Uterus (tissue), 4 donors: ENCODE results near the gene TTC22. TPM values are rescaled to one million over a fixed set of nuclear protein-coding genes. Genes with fewer than 3 reads are reported as not detected.

Experiments
- DNase-seq, 2 donors: peaks; one replicate each; pipeline ENCODE4 v3.0.0-alpha.2; 2019 to 2020
- H3K27ac ChIP-seq, 2 donors: fragments of 200-600 bp; sonication (generic); 1 replicate in 1 of 2; 2 replicates in 1 of 2; pipeline ENCODE4 v1.5.1; 2016 to 2018
- H3K27me3 ChIP-seq, 2 donors: fragments of 200-600 bp; sonication (generic); one replicate each; pipeline ENCODE4 v1.5.1; 2018 to 2019; ENCODE audit warnings: control low read depth in 1 of 2
- H3K36me3 ChIP-seq, 2 donors: fragments of 200-600 bp; sonication (generic); one replicate each; pipeline ENCODE4 v1.5.1; 2019; ENCODE audit warnings: control low read depth in 1 of 2
- H3K4me1 ChIP-seq, 2 donors: fragments of 200-600 bp; sonication (generic); one replicate each; pipeline ENCODE4 v1.5.1; 2018 to 2019; ENCODE audit warnings: control low read depth in 1 of 2
- H3K4me3 ChIP-seq, 2 donors: fragments of 200-600 bp; sonication (generic); 1 replicate in 1 of 2; 2 replicates in 1 of 2; pipeline ENCODE4 v1.5.1; 2018 to 2019; ENCODE audit warnings: mild to moderate bottlenecking in 1 of 2
- H3K9me3 ChIP-seq, 2 donors: fragments of 200-600 bp; sonication (generic); one replicate each; pipeline ENCODE4 v1.5.1; 2019; ENCODE audit warnings: control low read depth in 1 of 2
- POLR2A ChIP-seq, 2 donors: fragments of 450-650 bp; IDR thresholded peaks; one replicate each; pipeline ENCODE4 v1.6.1; 2016; ENCODE audit warnings: antibody characterized with exemption in 2 of 2, mild to moderate bottlenecking in 1 of 2, moderate library complexity in 1 of 2
- intact Hi-C: fragments of 100-400 bp; cut with DNase I; formaldehyde crosslinking; loops from one replicate; pipeline ENCODE4 v1.15.1; 2023; ENCODE audit warnings: low total_unique reads
- total RNA-seq, 4 donors: library from RNA; depleted of rRNA in 3 of 4; stranded (reverse); fragments of >200 nt in 3 of 4; gene quantifications; one replicate each; pipeline versions ENCODE4 v1.1.0 to v1.2.4, GENCODE V29; 2014 to 2023
- TF ChIP-seq, protein P1 (sequence below), 4 experiments: fragments of 200-600 bp in 2 of 4; fragments of 450-650 bp in 2 of 4; sonication (generic) in 2 of 4; IDR thresholded peaks; one replicate each; pipeline ENCODE4 v1.5.1; 2016 to 2019; ENCODE audit warnings: antibody characterized with exemption in 4 of 4, mild to moderate bottlenecking in 2 of 4, moderate library complexity in 1 of 4
- donor health status: DM: yes; HTN: yes; CAD: no.

The TTC22 gene
- total RNA-seq, 4 donors from 2014 or later = 3.2 to 5.3 TPM; not detected in 2

DNA sequence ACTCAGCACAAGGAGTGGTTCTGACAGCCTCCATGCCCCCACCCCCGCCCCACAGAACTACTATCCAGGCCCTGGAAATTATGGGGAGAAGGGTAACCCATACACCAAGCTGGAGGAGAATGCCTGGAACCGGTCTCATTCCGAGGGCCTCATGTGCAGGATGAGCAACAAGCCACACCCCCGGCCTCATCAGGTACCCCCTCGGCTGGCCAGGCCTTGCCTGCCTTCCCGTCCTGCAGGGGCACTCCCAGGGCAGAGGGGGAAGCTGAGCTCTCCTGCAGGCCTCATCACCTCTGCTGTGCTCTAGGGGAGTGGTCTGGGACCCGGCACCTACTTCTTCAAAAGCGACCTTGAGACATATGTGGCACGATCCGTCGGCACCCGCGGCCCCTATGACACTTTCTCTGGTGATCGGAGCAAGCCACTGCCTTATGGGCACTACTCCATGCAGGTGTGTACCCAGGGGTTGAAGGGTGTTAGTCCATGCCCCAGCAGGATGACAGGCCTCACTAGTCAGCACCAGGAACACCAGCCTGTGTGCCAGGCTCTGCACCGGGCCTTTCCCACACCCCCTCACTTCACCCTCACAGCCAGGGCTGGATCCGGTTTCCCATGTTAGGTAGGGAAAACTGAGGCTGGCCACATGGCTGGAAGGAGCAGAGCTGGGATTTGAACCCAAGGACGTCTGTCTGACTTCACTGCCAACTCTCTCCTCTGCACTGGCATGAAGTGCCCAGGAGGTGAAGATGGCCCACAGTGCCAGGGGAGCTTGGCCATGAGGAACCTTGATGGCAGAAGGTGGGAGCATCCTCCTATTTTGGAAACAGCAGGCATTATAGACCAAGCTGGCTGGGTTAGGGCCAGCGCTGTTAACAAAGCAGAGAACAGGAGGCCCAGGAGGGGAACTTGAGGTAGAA, 10.9 kb upstream of the TTC22 start:
- Histone ChIP-seq H3K9me3 (no peaks in the 10 kb centered on the region), H3K4me3 (no peak overlapping the region), H3K27ac (no peak overlapping the region), H3K4me1 (no peaks in the 10 kb centered on the region), H3K36me3 (no peaks in the 10 kb centered on the region), H3K27me3 (no peaks in the 10 kb centered on the region)
- TF ChIP-seq, protein P1, sequence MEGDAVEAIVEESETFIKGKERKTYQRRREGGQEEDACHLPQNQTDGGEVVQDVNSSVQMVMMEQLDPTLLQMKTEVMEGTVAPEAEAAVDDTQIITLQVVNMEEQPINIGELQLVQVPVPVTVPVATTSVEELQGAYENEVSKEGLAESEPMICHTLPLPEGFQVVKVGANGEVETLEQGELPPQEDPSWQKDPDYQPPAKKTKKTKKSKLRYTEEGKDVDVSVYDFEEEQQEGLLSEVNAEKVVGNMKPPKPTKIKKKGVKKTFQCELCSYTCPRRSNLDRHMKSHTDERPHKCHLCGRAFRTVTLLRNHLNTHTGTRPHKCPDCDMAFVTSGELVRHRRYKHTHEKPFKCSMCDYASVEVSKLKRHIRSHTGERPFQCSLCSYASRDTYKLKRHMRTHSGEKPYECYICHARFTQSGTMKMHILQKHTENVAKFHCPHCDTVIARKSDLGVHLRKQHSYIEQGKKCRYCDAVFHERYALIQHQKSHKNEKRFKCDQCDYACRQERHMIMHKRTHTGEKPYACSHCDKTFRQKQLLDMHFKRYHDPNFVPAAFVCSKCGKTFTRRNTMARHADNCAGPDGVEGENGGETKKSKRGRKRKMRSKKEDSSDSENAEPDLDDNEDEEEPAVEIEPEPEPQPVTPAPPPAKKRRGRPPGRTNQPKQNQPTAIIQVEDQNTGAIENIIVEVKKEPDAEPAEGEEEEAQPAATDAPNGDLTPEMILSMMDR (IDR thresholded peaks at IDR 0.05) = no peak
- TF ChIP-seq POLR2A (IDR thresholded peaks at IDR 0.05) = no peak
- no peak for DNase-seq
- intact Hi-C loops = loop anchor here (10.0 kb wide), 1 partner anchor 747 kb away; no protein-coding TSS in a partner anchor

DNA sequence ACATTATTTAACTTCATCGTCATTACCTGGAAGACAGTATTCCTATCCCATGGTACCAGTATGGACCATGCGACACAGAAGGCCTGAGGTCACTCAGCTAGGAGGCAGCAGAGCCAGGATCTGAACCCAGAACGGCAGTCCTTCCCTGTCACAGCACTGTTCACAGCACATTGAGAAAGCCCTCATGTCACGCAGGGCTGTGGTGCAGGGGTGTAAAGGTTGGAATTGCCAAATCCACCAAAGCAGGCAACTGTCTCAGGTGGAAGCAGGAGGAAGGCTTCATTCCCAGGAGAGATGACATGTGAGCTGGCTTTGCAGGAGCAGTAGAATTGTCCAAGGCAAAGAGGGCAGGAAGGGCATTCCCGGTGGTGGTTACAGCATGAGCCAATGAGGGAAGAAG, 9.9 kb upstream of the TTC22 start:
- Histone ChIP-seq H3K36me3 (no peaks in the 10 kb centered on the region), H3K27me3 (no peaks in the 10 kb centered on the region), H3K9me3 (no peaks in the 10 kb centered on the region), H3K4me1 (no peaks in the 10 kb centered on the region), H3K4me3 (no peak overlapping the region), H3K27ac (no peak overlapping the region)
- intact Hi-C loops = loop anchor here (10.0 kb wide), 1 partner anchor 746 kb away; no protein-coding TSS in a partner anchor
- TF ChIP-seq, protein P1 (IDR thresholded peaks at IDR 0.05) = no peak
- TF ChIP-seq POLR2A (IDR thresholded peaks at IDR 0.05) = no peak
- no peak for DNase-seq

DNA sequence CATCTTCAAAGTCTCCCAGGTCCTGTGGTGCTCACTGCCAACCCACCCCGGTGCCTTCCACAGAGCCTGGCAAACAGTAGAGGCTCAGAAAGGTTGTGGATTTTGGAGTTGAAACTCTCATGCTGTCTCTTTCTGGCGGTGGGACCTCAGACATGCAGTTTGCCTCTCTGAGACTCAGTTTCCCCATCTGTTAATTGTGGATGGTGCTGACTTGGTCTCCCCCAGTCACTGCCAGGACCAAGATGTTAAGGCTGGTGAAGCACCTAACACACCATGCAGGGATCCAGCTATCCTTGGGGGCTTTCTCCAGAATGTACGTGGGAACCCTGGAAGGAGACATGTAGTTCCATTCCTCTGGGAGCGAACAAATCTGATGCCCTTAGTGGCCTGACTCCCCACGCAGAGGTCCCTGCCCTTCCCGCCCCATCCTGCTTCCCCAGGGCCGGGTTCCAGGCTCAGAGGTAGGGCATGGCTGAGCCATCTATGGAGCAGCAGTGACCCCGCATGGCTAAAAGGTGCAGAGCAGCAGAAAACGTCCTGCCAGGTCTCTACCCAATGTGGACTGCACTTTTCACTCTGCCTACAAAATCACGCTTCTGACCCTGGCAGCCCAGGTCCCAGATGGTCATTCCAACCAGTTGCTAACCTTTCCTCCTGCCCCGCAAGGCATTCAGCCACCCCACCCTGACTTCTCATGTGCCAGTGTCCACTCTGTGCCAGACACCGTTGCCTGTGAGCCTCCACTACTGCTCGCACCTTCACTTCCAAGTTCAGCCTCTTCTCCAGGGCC, 9.2 kb upstream of the TTC22 start:
- TF ChIP-seq, protein P1 (IDR thresholded peaks at IDR 0.05) = peak; percentile 63 to 91 (median 84)
- TF ChIP-seq POLR2A (IDR thresholded peaks at IDR 0.05) = no peak
- intact Hi-C loops = loop anchor here (10.0 kb wide), 1 partner anchor 746 kb away; no protein-coding TSS in a partner anchor
- Histone ChIP-seq H3K9me3 (no peaks in the 10 kb centered on the region), H3K4me1 (no peaks in the 10 kb centered on the region), H3K4me3 (no peak overlapping the region), H3K36me3 (no peaks in the 10 kb centered on the region), H3K27ac (no peak overlapping the region), H3K27me3 (no peaks in the 10 kb centered on the region)
- peak; percentile 46 to 65 for DNase-seq

DNA sequence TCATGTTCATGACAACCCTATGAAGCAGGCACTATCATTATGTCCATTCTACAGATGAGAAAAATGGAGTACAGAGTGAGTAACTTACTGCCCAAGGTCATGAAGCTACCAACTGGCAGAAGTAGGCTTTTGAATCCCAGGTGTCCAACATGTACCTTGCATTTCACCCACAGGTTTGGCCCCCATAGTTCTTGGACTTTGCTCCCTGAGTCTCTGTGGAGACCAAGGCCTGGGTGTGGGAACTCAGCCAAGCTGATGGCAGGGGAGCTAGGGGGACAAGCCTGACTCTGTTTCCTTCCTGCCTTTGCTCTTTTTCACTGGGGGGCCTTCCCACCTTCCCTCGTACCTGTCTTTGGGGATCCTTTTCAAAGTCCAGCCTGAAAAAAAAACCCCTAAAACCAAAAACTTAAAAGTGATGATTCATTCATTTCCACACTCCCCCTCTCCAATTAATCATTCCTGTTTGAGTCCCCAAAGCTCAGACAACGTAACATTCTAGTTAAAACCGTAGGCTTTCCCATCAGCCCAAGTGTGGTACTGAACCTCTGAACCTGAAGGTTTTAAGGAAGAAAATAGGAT, 8.5 kb upstream of the TTC22 start:
- Histone ChIP-seq H3K36me3 (no peaks in the 10 kb centered on the region), H3K4me3 (no peak overlapping the region), H3K27ac (no peak overlapping the region), H3K27me3 (no peaks in the 10 kb centered on the region), H3K4me1 (no peaks in the 10 kb centered on the region), H3K9me3 (no peaks in the 10 kb centered on the region)
- TF ChIP-seq, protein P1 (IDR thresholded peaks at IDR 0.05) = no peak
- no peak for TF ChIP-seq POLR2A (IDR thresholded peaks at IDR 0.05)
- intact Hi-C loops = loop anchor here (10.0 kb wide), 1 partner anchor 745 kb away; no protein-coding TSS in a partner anchor
- no peak for DNase-seq
